SK-MEL-5 (cell line): ENCODE data around the gene LGI1. TPM values are rescaled to one million over a fixed set of nuclear protein-coding genes. Genes with fewer than 3 reads are reported as not detected.
A peak's percentile ranks its signal among the peaks of the same experiment; 100 is the strongest.

Experiments
- DNase-seq: peaks from one replicate; pipeline ENCODE4 v3.0.0-alpha.2; 2016; ENCODE audit warnings: low read depth, low spot score
- in situ Hi-C: cut with HindIII; loops from 2 replicates; pipeline ENCODE4 v1.10.0; 2016; ENCODE audit warnings: low sequenced_read_pairs, high pct_unique_total_duplicates, low pct_unique_long_range_greater_than_20kb
- total RNA-seq: library from RNA; depleted of rRNA; stranded (reverse); fragments of >200 nt; shearing (Covaris generic); gene quantifications from 2 replicates; pipeline ENCODE4 v1.2.3, GENCODE V29; 2014

Gene LGI1
- total RNA-seq, 1 experiment from 2014 or later = not detected

DNA sequence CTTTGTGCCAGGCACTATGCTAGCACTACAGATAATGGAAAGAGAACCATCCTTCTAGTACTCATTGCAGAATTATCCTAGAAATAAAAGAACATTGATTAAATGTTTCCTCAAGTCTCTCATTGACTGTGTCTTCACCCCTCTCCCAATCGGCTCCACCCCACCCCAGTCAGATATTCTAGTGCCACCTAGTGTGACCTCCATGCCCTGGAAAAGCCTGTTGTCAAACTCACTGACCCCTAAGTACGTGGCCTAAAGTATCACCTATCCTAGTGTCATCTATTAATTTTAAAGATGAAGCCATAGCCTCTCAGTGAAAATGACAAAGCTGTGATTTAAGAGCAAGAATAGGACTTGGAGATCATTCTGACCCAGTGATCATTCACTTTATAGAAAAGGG, 26.3 kb downstream of the LGI1 start:
- DNase-seq = no peak
- in situ Hi-C loops = no loop called here

DNA sequence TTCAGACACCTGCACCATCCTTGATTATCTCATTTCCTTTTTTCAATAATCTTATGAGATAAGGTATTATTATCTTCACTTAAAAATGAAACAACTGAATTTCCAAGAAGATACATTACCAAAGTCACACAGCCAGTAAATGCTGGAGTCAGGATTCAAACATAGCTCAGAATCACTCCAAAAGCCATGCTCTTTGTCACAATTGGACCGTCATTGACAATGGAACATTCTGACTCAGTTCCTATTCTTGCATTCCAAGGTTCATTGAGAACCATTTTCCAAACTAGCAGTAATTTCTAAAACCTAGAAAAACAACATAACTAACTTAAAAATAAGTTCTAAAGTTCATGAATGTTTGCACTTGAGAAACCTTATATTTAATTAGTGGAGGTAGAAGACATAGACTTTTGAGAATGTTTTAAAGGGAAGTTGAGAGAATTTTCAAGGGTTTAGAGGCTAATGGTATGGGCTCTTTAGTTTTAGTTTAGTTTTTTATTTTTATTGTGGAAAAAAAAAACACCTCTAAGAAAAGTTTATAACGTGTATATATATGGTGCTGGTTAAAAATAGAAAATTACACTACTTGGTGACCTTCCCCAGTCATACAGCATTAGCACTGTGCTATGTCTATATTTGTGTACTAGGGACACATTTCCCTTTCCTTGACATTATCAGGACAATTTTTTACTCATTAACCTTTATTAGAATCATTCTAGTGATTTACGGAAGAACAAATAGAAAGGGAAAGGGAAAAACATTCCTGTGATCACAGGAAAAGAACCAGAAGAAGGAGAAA, 30.9 kb downstream of the LGI1 start:
- in situ Hi-C loops = no loop called here

DNA sequence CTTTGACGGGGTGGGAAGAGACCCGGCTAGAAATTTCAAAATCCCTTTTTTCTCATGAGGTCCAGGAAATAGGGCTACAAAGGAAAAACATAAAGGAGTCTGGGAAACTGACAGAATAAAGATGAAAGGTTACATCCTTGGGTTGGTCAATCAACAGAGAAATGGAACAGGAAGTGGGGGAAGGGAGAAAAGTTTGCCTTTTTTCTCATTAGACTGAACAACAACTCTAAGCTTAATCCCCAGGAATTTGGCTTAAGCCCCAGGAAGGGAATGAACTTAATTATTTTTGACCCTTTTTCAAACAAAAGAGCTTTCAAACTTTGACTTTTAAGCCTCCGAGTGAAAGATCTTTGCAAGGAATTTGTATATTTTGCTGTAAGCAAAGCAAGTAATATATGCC, 32.7 kb downstream of the LGI1 start:
- DNase-seq = no peak
- in situ Hi-C loops = no loop called here

More for the DNA sequence above, 30.9 kb downstream of the LGI1 start:
- no peak for DNase-seq

DNA sequence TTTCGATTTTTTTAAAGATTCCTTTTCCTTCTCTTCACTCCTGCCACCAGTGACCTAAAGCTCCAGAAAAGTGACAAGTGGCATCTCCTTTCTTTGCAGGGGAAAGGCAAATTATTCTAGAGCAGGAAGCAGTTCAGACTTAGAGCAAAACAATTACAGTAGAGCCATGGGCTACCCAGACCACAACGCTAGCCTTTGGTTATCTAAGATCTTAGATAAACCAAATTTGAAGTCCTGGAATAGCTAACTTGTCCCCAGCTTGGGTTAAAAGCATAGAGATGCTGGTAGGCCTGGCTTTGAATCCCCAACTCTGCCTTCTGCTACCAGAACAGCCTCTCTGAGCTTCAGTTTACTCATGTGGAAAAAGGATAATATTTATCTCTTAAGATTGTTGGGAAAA, 38.4 kb downstream of the LGI1 start:
- DNase-seq = no peak
- in situ Hi-C loops = no loop called here

DNA sequence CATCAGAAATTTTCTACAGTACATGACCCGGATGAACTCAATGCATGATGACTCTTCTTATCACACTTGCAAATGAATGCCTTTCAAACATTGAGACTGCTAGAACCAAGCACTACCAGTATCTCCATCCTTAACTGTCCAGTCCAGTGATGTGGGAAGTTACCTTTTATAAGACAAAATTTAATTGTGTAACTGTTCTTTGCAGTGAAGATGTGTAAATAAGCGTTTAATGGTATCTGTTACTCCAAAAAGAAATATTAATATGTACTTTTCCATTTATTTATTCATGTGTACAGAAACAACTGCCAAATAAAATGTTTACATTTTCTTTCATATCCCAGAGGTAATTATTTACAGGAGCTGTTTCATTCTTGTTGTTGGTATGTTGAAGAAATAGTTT, 40.1 kb downstream of the LGI1 start:
- in situ Hi-C loops = no loop called here
- DNase-seq = no peak

DNA sequence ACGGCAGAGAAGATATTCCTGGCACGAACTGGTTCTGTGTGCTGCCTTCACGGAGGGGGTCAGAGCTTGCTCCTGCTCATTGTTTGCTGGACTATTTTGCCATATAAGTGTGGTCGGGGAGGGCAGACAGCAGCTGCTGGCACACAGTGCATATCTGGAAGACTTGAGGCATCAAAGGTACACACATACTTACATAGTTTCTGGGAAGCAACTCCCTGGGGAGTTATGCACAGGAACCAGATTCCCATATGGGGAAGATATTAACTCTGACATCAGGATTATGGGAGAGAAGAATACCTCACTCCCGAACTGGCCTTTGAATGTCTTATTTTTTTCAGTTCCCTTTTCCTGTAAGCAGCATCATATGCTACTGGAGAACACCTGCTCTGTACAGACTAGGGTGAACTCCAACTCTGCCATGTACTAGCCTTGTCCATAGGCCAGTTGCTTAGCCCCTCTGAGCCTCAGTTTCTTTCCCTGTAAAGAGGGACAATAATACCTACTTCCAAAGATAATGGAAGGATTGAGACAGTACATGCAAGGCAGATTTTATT, 41.5 kb downstream of the LGI1 start:
- no peak for DNase-seq
- in situ Hi-C loops = no loop called here

DNA sequence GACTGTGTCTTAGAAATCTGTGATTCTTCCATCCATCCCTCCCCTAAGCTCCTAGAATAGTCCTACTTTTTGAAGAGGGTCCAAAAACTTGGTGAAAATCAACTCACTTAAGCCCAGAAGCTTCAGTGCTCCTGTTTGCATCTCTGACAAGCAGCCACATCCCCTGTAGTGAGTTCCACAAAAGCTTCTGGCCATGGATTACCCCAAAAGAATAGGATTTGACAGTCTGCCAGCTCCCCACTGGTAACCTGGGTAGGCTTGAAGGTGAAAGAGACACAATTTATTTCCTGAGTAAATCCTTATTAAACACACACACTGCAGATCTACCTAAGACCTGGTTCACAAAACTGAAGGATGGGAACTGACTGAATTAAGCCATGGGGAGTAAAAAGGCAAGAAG, 46.5 kb downstream of the LGI1 start:
- no peak for DNase-seq
- in situ Hi-C loops = no loop called here

DNA sequence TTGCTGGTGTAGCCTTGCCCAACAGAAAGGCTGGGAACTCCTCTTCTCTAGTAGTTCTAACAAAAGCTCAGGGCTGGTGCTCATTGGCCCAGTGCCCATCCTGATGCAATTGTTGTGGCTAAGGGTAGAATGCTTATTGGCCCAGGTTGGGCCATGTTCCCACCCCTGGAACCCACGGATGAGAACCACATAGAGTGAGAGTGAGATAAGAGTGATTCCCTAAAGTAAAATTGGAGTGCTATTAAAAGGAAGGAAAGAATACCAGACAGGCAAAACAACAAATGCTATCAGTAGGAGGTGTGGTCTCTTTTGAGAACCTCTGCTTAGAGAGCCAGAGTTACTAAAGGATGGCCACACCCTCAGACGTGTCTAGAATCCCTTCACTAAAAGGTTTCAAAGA, 49.2 kb downstream of the LGI1 start:
- DNase-seq = no peak
- in situ Hi-C loops = no loop called here

DNA sequence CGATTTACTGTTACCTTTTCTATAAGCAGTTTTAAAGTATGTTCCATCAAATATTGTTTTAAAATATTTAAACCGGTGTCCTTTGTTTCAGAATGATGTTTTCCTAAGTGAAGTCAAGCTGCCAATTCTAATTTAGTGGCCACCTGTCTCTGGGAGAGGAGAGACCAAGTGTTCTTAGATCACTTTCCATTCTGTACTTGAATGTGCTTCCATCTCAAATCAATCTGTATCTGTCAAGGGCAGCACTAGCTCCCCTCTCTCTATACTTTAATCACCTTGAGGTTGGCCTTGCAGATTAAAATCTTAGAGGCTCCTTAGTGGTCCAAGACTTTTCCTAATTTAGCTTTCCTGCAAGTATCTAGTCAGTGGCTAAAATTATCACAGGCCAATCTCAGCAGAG, 49.6 kb downstream of the LGI1 start:
- in situ Hi-C loops = no loop called here
- no peak for DNase-seq

DNA sequence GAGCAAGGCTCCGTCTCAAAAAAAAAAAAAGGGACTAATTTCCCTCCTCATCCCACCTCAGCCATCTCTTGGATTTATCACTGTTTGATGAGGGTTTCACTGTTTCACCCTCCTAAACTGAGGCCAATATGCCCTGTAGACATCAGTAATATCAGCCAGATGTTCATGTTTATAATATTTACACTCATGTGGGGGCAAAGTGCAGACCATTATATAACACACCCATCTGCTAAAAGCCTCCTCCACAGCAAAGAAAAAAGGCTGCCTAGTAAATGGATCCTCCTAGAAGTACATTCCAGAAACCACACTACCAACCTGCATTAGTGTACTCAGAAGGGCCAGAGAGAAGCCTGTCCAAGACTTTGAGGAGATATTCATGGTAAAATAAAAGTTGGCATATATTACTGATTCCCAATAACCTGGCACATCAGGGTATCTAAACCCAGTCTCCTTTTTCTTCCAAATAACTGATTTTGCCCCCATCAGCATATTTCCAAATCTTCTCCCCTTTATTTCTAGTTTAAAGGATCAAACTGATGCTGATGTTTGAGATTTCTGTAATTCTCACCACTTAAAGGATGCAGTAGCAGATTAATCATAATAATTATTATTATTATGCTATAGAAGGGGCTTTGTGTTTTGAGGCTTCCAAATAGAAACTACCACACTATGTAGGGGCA, 55.1 kb downstream of the LGI1 start:
- in situ Hi-C loops = no loop called here
- DNase-seq = no peak

DNA sequence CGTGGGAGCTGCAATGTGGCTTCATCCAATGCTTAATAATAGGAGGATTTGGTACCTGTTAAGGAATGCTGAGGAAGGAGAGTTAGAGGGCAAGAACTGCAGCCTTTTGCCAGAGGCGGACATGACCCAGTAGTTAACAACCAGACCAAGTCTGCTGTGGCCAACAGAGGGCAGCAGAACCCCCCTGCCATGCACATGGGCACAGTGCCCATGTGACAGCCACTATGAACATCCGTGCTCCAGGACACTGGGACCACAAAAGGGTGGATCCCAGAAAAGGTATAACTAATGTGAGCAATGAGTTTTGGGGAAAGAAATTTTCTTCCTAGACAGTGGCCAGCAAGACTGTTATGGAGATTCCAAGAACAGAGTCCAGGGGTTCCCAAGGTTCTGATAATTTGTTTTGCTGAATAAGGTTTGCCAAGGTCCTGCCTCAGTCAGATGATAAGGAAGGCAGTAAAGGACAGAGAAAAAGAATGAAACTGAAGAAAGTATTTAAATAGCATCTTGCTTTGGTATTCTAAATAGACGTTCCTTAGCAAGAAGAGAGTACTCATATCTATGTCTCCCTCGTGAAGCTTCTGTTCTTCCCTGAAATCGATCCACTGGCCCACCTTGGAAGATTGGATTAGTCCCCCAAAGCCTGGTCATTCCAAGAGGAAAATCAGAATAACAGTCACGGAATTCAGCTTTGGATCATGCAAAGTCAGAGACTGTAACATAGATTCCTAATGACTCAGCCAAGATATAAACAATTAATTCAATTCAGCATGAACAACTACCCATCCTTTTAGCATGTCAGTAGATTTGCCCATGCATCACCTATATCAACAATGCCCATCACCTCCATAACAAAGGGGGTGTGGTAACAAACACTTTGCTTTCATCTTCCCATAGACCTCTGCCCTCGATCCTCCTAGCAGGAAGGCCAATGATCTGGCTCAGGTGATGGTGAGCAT, 56.0 kb downstream of the LGI1 start:
- in situ Hi-C loops = no loop called here
- DNase-seq = peak; percentile 75

DNA sequence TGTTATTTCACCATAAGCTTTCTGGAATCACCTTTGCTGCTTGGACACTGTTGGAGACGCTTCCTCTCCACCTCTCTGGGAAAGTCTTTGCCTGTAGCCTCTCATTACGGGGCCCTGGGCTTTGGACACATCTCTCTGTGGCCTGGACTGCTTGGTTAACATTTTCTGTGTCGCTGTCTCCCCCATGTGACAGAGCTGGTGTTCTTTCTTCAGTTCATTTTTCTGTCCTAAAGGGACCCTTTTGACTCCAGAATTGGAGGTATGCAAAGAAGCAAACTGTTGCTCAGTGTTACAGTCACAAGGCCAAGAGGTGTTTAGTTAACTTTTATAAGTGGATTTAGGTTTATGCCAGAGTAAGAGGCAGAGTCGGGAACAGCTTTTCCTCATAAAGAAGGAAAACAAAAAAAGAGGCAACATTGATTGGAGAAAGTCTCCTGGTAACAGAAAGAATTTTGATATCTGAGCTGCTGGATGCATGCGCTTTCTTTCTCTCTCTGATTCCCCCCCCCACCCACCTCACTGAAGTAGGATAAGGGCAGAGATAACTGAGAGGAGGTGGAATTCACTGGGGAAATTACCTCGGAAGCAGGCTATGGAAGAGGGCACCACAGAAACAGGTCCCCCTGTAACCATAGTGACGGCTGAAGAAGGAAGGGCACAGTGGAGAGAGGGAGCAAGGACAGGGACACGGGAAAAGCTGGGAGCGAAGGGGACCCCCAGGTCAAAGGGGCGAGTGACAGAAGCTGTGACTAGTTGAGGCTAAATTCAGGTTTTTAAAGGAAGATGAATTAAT, 57.8 kb downstream of the LGI1 start:
- in situ Hi-C loops = no loop called here
- DNase-seq = peak; percentile 34

DNA sequence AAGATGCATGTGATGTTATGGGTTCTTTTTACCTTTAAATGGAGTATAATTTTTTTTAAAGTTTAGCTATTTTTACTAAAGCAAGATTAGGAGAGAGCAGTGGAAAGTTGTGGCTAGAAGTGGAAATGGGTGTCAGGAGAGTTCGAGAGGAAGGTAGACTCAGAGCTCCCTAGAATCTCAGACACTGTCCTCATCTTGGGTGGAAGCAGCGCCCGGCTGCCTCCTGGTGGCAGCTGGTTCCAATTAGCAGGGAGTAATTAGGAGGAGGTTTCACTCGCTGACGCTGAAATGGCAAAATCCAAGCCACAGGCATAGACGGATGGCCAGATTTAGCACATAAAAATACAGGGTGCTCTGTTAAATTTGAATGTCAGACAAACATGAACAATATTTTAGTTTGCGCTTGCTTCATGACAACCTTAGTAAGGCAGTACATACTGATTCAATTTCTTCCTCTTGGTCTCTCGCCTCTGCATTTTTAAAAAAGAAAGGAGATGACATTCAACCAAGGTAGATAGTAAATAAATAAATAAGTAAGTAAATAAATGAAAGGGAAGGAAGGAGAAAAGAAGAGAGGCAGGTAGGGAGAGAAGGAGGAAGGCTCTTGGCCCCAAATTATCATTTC, 58.5 kb downstream of the LGI1 start:
- in situ Hi-C loops = no loop called here
- peak; percentile 70 for DNase-seq

DNA sequence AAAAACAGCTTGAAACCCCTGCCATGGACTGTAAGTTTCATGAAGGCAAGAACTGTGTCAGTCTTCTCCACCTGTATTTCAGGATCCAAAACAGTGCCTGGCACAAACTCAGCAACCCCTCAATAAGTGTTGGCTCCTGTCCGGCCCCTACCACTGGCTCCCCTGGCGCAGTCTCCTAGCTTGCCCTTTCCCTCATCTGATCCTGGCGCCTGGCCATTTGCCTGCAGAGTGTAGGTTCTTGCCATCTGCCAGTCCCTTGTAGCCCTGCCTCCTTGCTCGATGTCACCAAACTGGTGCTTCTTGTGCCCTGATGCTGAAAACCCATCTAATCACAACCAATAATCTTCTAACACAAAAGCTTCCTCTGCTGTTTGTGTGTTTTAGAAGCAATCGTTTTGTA, 60.4 kb downstream of the LGI1 start:
- no peak for DNase-seq
- in situ Hi-C loops = no loop called here

DNA sequence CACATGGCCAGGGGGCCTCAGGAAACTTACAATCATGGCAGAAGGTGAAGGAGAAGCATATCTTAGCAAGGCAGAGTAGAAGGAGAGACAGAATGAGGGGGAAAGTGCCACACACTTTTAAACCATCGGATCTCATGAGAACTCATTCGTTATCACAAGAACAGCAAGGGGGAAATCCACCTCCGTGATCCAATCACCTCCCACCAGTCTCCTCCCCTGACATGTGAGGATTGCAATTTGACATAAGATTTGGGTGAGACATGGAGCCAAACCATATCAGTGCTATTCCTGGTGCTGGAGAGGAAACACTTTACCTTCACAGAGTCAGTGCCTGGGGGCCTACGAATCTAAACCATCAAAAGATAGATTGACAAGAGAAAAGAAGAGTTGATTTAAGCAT, 61.8 kb downstream of the LGI1 start:
- in situ Hi-C loops = no loop called here

DNA sequence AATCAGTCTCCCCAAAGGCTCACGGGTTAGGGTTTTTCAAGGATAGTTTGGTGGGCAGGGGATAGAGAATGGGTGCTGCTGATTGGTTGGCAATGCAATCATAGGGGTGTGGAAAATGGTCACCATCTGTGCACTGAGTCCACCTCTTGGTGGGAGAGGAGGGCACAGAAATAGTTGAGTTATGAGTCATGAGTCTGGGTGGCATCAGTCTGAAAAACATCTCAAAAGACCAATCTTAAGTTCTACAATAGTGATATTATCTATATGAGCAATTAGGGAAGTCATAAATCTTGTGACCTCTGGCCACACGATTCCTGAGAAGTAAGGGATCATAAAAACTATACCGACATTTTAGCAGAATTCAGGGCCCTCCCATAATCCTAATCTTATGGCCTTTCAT, 62.7 kb downstream of the LGI1 start:
- in situ Hi-C loops = no loop called here
- peak; percentile 86 for DNase-seq

More for the DNA sequence above, 61.8 kb downstream of the LGI1 start:
- no peak for DNase-seq
